ENCODE data around the gene LRP6. TPM values are rescaled to one million over a fixed set of nuclear protein-coding genes. Genes with fewer than 3 reads are reported as not detected.

Gene LRP6
- total and polyA plus RNA-seq, 10 donors, result 0.63 to 14.9 (median 9.6) TPM

DNA sequence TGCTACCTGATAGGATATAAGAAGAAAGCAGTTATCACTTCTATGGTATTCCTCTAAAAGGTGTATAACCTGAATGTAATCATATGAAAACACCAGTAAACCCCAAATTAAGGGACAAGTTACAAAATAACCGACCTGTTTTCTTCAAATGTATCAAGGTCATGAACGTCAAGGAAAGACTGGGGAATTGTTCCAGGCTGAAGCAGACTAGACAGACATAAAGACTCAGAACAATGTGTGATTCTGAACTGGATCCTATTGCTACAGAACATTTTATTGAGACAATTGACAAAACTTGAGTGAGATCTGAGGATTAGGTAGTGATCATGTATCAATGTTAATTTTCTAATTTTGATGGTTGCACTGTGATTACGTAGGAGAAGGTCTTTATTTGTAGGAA, 15.4 kb upstream of the LRP6 start:
- WGBS, 5 donors, result 62 to 83% (median 70%) methylated on average over 3 of the region's 3 CpGs
- Histone ChIP-seq H3K9me3 (peaks cover 0 to 11% (median 10%) of the 10 kb centered on the region in 8 donors), H3K36me3 (no peaks in the 10 kb centered on the region), H3K27ac (no peak overlapping the region), H3K4me1 (no peaks in the 10 kb centered on the region), H3K4me3 (no peak overlapping the region), H3K27me3 (replicated peaks in 1 of 7) (peaks cover 0 to 8% (median 0%) of the 10 kb centered on the region in 7 donors)
- TF ChIP-seq, protein P1, sequence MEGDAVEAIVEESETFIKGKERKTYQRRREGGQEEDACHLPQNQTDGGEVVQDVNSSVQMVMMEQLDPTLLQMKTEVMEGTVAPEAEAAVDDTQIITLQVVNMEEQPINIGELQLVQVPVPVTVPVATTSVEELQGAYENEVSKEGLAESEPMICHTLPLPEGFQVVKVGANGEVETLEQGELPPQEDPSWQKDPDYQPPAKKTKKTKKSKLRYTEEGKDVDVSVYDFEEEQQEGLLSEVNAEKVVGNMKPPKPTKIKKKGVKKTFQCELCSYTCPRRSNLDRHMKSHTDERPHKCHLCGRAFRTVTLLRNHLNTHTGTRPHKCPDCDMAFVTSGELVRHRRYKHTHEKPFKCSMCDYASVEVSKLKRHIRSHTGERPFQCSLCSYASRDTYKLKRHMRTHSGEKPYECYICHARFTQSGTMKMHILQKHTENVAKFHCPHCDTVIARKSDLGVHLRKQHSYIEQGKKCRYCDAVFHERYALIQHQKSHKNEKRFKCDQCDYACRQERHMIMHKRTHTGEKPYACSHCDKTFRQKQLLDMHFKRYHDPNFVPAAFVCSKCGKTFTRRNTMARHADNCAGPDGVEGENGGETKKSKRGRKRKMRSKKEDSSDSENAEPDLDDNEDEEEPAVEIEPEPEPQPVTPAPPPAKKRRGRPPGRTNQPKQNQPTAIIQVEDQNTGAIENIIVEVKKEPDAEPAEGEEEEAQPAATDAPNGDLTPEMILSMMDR (IDR thresholded peaks at IDR 0.05 in 8 of 11, conservative IDR thresholded peaks at IDR 0.05 in 3 of 11), result no peak
- no peak for TF ChIP-seq POLR2AphosphoS5 (IDR thresholded peaks at IDR 0.05)
- TF ChIP-seq POLR2A (IDR thresholded peaks at IDR 0.05), result no peak
- DNase-seq, result no peak
- intact Hi-C loops (cut with DNase I; ENCODE audit: low total_unique reads), result no loop called here

DNA sequence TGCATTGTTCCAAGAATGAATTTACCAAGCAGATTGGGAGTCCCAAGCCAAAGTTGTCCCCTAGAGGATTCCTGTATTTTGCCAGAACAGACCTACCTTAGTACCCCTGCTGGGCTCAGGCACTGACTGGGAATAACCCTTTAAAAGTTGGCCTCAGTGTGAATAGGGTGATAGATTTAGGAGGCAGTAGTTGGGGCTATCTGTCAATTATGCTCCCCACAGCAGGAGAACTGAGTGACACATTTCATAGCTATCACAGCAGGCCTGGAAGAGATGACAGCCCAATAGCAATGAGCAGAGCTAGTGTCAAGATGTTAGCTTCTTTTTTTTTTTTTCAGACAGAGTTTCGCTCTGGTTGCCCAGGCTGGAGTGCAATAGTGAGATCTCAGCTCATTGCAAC, 14.3 kb upstream of the LRP6 start:
- 73 to 100% (median 96%) methylated on average over 1 of the region's 1 CpG for WGBS, 5 donors
- Histone ChIP-seq H3K9me3 (peaks cover 0 to 22% (median 18%) of the 10 kb centered on the region in 8 donors), H3K27me3 (replicated peaks in 1 of 7) (peaks cover 0 to 8% (median 0%) of the 10 kb centered on the region in 7 donors), H3K27ac (no peak overlapping the region), H3K4me1 (no peaks in the 10 kb centered on the region), H3K36me3 (no peaks in the 10 kb centered on the region), H3K4me3 (no peak overlapping the region)
- TF ChIP-seq POLR2AphosphoS5 (IDR thresholded peaks at IDR 0.05) (no peak), POLR2A (IDR thresholded peaks at IDR 0.05) (no peak)
- TF ChIP-seq, protein P1 (IDR thresholded peaks at IDR 0.05 in 8 of 11, conservative IDR thresholded peaks at IDR 0.05 in 3 of 11), result no peak
- DNase-seq, result no peak
- intact Hi-C loops (cut with DNase I; ENCODE audit: low total_unique reads), result no loop called here

- peaks cover 0 to 24% (median 18%) of the 10 kb centered on the region in 8 donors for H3K9me3 ChIP-seq
- no peak overlapping the region for H3K27ac ChIP-seq
- no peaks in the 10 kb centered on the region for H3K4me1 ChIP-seq
- TF ChIP-seq, protein P1 (IDR thresholded peaks at IDR 0.05 in 8 of 11, conservative IDR thresholded peaks at IDR 0.05 in 3 of 11), result no peak
- no peak for TF ChIP-seq POLR2A (IDR thresholded peaks at IDR 0.05)
- no peak for TF ChIP-seq POLR2AphosphoS5 (IDR thresholded peaks at IDR 0.05)
- intact Hi-C loops (cut with DNase I; ENCODE audit: low total_unique reads), result no loop called here
- H3K27me3 ChIP-seq (replicated peaks in 1 of 7), result peaks cover 0 to 8% (median 0%) of the 10 kb centered on the region in 7 donors
- no peaks in the 10 kb centered on the region for H3K36me3 ChIP-seq
- 65 to 83% (median 78%) methylated on average over 4 of the region's 4 CpGs for WGBS, 5 donors
- DNase-seq, result no peak
- H3K4me3 ChIP-seq, result no peak overlapping the region
These were observed 12.1 kb upstream of the LRP6 start for GRCh38 chr12:12278899-12279298.

- WGBS, 5 donors, result 83 to 95% (median 87%) methylated on average over 6 of the region's 6 CpGs
- DNase-seq, result no peak
- Histone ChIP-seq H3K36me3 (no peaks in the 10 kb centered on the region), H3K27ac (no peak overlapping the region), H3K4me1 (no peaks in the 10 kb centered on the region), H3K4me3 (no peak overlapping the region), H3K27me3 (replicated peaks in 1 of 7) (no peaks in the 10 kb centered on the region), H3K9me3 (peaks cover 0 to 24% (median 18%) of the 10 kb centered on the region in 8 donors)
- intact Hi-C loops (cut with DNase I; ENCODE audit: low total_unique reads), result no loop called here
- TF ChIP-seq POLR2AphosphoS5 (IDR thresholded peaks at IDR 0.05) (no peak), POLR2A (IDR thresholded peaks at IDR 0.05) (no peak)
- TF ChIP-seq, protein P1 (IDR thresholded peaks at IDR 0.05 in 8 of 11, conservative IDR thresholded peaks at IDR 0.05 in 3 of 11), result no peak
These were observed 9.0 kb upstream of the LRP6 start for GRCh38 chr12:12275874-12276273.
